Panc1 (cell line): ENCODE measurements around the gene ANP32A. TPM values are rescaled to one million over a fixed set of nuclear protein-coding genes. Genes with fewer than 3 reads are reported as not detected.

ENCODE experiments used
- ATAC-seq: fragments of 200-7000 bp; cut with Tn5 transposase; 2 replicates; pipeline ENCODE4 v1.9.1; 2020; ENCODE audit warnings: mild to moderate bottlenecking, moderate library complexity
- BruUV-seq: library from RNA; stranded (reverse); fragments of 400-500 nt; replicated peaks from 2 replicates; lab custom pipeline; 2021; lab: Mats Ljungman, UMichigan
- CTCF ChIA-PET: fragments of 300-600 bp; sonication (Branson Sonifier 250); formaldehyde crosslinking; loops from one replicate; lab custom pipeline; 2022; ENCODE audit warnings: antibody characterized with exemption; lab: Charles Lee
- POLR2A ChIA-PET: fragments of 300-600 bp; sonication (Branson Sonifier 250); formaldehyde crosslinking; loops from one replicate; lab custom pipeline; 2022; ENCODE audit warnings: antibody characterized with exemption; lab: Charles Lee
- DNase-seq: peaks from one replicate; pipeline ENCODE4 v3.0.0-alpha.2; 2010; ENCODE audit warnings: low read depth, low spot score
- H3K27ac ChIP-seq: 2 replicates; pipeline ENCODE4 v1.5.1; 2011; ENCODE audit warnings: mild to moderate bottlenecking, low read length, inconsistent platforms
- H3K27me3 ChIP-seq: fragments of 200-500 bp; sonication (Bioruptor generic); 2 replicates; pipeline ENCODE4 v1.6.0; 2014; ENCODE audit warnings: low read length, inconsistent platforms; ENCODE audit not compliant: control insufficient read depth, insufficient read depth
- H3K36me3 ChIP-seq: fragments of 200-500 bp; sonication (Bioruptor generic); 2 replicates; pipeline ENCODE4 v1.5.1; 2014; ENCODE audit warnings: inconsistent platforms, mild to moderate bottlenecking, low read length, moderate library complexity; ENCODE audit not compliant: control insufficient read depth, insufficient read depth
- H3K4me1 ChIP-seq: 2 replicates; pipeline ENCODE4 v1.5.1; 2011; ENCODE audit warnings: inconsistent platforms, mild to moderate bottlenecking, low read length, moderate library complexity; ENCODE audit not compliant: control insufficient read depth, insufficient read depth
- H3K4me3 ChIP-seq, 2 experiments: 2 replicates each; pipeline ENCODE4 v1.5.1; 2011 to 2012; ENCODE audit warnings: low read depth in 2 of 2, low read length in 2 of 2, mild to moderate bottlenecking in 2 of 2, inconsistent platforms in 1 of 2, moderate library complexity in 1 of 2
- H3K9me3 ChIP-seq: fragments of 200-500 bp; sonication (Bioruptor generic); 2 replicates; pipeline ENCODE4 v1.5.1; 2014; ENCODE audit warnings: low read depth, mild to moderate bottlenecking, inconsistent platforms, low read length, moderate library complexity; ENCODE audit not compliant: control insufficient read depth, insufficient read depth
- CTCF ChIP-seq: fragments of 450-650 bp; IDR thresholded peaks from 2 replicates; pipeline ENCODE4 v1.5.1; 2017; ENCODE audit warnings: mild to moderate bottlenecking
- POLR2AphosphoS5 ChIP-seq: IDR thresholded peaks from 2 replicates; pipeline ENCODE4 v1.6.1; 2012; ENCODE audit warnings: mild to moderate bottlenecking, low read depth, low read length, moderate library complexity
- REST ChIP-seq, 2 experiments: IDR thresholded peaks; 2 replicates each; pipeline ENCODE4 v1.6.1; 2011 to 2012; ENCODE audit warnings: low read depth in 2 of 2, control low read depth in 1 of 2, low read length in 1 of 2, mild to moderate bottlenecking in 1 of 2, moderate library complexity in 1 of 2; ENCODE audit not compliant: insufficient read depth in 1 of 2
- SIN3A ChIP-seq: IDR thresholded peaks from 2 replicates; pipeline ENCODE4 v1.6.1; 2012; ENCODE audit warnings: low read depth, mild to moderate bottlenecking, low read length, moderate library complexity, borderline replicate concordance; ENCODE audit not compliant: insufficient read depth
- TCF7L2 ChIP-seq: IDR thresholded peaks from 2 replicates; pipeline ENCODE4 v1.6.1; 2011; ENCODE audit warnings: mild to moderate bottlenecking, low read depth, low read length, inconsistent platforms
- in situ Hi-C: cut with HindIII; loops from 2 replicates; pipeline ENCODE4 v1.10.0; 2016; ENCODE audit warnings: low sequenced_read_pairs, low pct_unique_long_range_greater_than_20kb
- intact Hi-C: fragments of 100-400 bp; cut with micrococcal nuclease; formaldehyde crosslinking; loops from one replicate; pipeline ENCODE4 v1.10.0; 2022; ENCODE audit not compliant: unreplicated experiment
- total RNA-seq: library from RNA; stranded (reverse); gene quantifications from one replicate; pipeline ENCODE4 v1.2.1, GENCODE V29; 2021; ENCODE audit not compliant: unreplicated experiment

Gene ANP32A
- total RNA-seq, 1 experiment from 2014 or later = 226 TPM

GRCh38 chr15:68790910-68791309 lies 29.8 kb downstream of the ANP32A start:
- Histone ChIP-seq H3K27ac (no peak overlapping the region), H3K27me3 (no peaks in the 10 kb centered on the region), H3K36me3 (peaks cover 12% of the 10 kb centered on the region), H3K4me3 (no peak overlapping the region), H3K4me1 (peaks cover 61% of the 10 kb centered on the region), H3K9me3 (no peaks in the 10 kb centered on the region)
- ChIA-PET POLR2A (no interaction called here), CTCF (no interaction called here)
- TF ChIP-seq CTCF (no peak), REST (IDR thresholded peaks at IDR 0.05; ENCODE audit: insufficient read depth in 1 of 2, low read depth in 2 of 2, low read length in 1 of 2) (no peak), SIN3A (no peak), TCF7L2 (no peak), POLR2AphosphoS5 (no peak)
- intact Hi-C loops = no loop called here
- ATAC-seq (no peak), DNase-seq (no peak)
- in situ Hi-C loops = no loop called here
- no TSS peak for BruUV-seq

GRCh38 chr15:68790242-68790575 lies 30.5 kb downstream of the ANP32A start:
- TF ChIP-seq SIN3A (no peak), CTCF (no peak), TCF7L2 (no peak), POLR2AphosphoS5 (no peak), REST (IDR thresholded peaks at IDR 0.05; ENCODE audit: insufficient read depth in 1 of 2, low read depth in 2 of 2, low read length in 1 of 2) (no peak)
- no peak overlapping the region for H3K4me3 ChIP-seq
- no peak for ATAC-seq
- no peaks in the 10 kb centered on the region for H3K9me3 ChIP-seq
- no peak for DNase-seq
- H3K36me3 ChIP-seq = peaks cover 12% of the 10 kb centered on the region
- in situ Hi-C loops = no loop called here
- no peaks in the 10 kb centered on the region for H3K27me3 ChIP-seq
- peaks cover 55% of the 10 kb centered on the region for H3K4me1 ChIP-seq
- no peak overlapping the region for H3K27ac ChIP-seq
- ChIA-PET POLR2A (no interaction called here), CTCF (no interaction called here)
- intact Hi-C loops = no loop called here
- no TSS peak for BruUV-seq
